Measurements from ENCODE around the gene GZF1. TPM values are rescaled to one million over a fixed set of nuclear protein-coding genes. Genes with fewer than 3 reads are reported as not detected.

Gene GZF1
- total RNA-seq, 2 donors from 2014 or later, result 12.2 to 15.5 TPM

- no peaks in the 10 kb centered on the region for H3K36me3 Mint-ChIP-seq (ENCODE audit: low read depth)
- H3K9ac ChIP-seq (ENCODE audit: extremely low read depth, low read length, poor library complexity, severe bottlenecking), result no peak overlapping the region
- H3K4me1 ChIP-seq (ENCODE audit: control insufficient read depth, insufficient read depth, low read length), result peaks cover 2% of the 10 kb centered on the region
- no peak overlapping the region for H3K27ac Mint-ChIP-seq
- no peak overlapping the region for H3K27ac ChIP-seq (ENCODE audit: low read depth, low read length)
- H3K9me3 ChIP-seq (ENCODE audit: control insufficient read depth, low read length), result peaks cover 10% of the 10 kb centered on the region
- no peak for DNase-seq
- TF ChIP-seq, protein P1, sequence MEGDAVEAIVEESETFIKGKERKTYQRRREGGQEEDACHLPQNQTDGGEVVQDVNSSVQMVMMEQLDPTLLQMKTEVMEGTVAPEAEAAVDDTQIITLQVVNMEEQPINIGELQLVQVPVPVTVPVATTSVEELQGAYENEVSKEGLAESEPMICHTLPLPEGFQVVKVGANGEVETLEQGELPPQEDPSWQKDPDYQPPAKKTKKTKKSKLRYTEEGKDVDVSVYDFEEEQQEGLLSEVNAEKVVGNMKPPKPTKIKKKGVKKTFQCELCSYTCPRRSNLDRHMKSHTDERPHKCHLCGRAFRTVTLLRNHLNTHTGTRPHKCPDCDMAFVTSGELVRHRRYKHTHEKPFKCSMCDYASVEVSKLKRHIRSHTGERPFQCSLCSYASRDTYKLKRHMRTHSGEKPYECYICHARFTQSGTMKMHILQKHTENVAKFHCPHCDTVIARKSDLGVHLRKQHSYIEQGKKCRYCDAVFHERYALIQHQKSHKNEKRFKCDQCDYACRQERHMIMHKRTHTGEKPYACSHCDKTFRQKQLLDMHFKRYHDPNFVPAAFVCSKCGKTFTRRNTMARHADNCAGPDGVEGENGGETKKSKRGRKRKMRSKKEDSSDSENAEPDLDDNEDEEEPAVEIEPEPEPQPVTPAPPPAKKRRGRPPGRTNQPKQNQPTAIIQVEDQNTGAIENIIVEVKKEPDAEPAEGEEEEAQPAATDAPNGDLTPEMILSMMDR (conservative IDR thresholded peaks at IDR 0.05), result no peak
- H3K27me3 Mint-ChIP-seq (ENCODE audit: insufficient read depth), result peaks cover 4% of the 10 kb centered on the region
- H3K9me3 Mint-ChIP-seq, result peaks cover 2% of the 10 kb centered on the region
- no peaks in the 10 kb centered on the region for H3K36me3 ChIP-seq (ENCODE audit: control insufficient read depth, insufficient read depth, low read length)
- H3K27me3 ChIP-seq (ENCODE audit: control insufficient read depth, insufficient read depth, low read length, poor library complexity, severe bottlenecking), result no peaks in the 10 kb centered on the region
- no peak overlapping the region for H3K4me3 Mint-ChIP-seq
- no peak overlapping the region for H3K4me3 ChIP-seq (ENCODE audit: low read length)
- WGBS, 2 experiments (ENCODE audit: insufficient coverage in 1 of 2, insufficient read length in 1 of 2), result 93 to 100% methylated on average over 6 to 8 of the region's 8 CpGs
- peaks cover 24% of the 10 kb centered on the region for H3K4me1 Mint-ChIP-seq
Observed at GRCh38 chr20:23326774-23327173, 35.2 kb upstream of the GZF1 start.

- no peaks in the 10 kb centered on the region for H3K27me3 ChIP-seq (ENCODE audit: control insufficient read depth, insufficient read depth, low read length, poor library complexity, severe bottlenecking)
- no peaks in the 10 kb centered on the region for H3K36me3 ChIP-seq (ENCODE audit: control insufficient read depth, insufficient read depth, low read length)
- H3K27me3 Mint-ChIP-seq (ENCODE audit: insufficient read depth), result peaks cover 4% of the 10 kb centered on the region
- H3K27ac ChIP-seq (ENCODE audit: low read depth, low read length), result no peak overlapping the region
- no peak overlapping the region for H3K9ac ChIP-seq (ENCODE audit: extremely low read depth, low read length, poor library complexity, severe bottlenecking)
- H3K4me3 ChIP-seq (ENCODE audit: low read length), result no peak overlapping the region
- TF ChIP-seq, protein P1 (conservative IDR thresholded peaks at IDR 0.05), result no peak
- H3K27ac Mint-ChIP-seq, result no peak overlapping the region
- no peaks in the 10 kb centered on the region for H3K9me3 Mint-ChIP-seq
- peaks cover 2% of the 10 kb centered on the region for H3K4me1 ChIP-seq (ENCODE audit: control insufficient read depth, insufficient read depth, low read length)
- no peak overlapping the region for H3K4me3 Mint-ChIP-seq
- DNase-seq, result no peak
- H3K36me3 Mint-ChIP-seq (ENCODE audit: low read depth), result no peaks in the 10 kb centered on the region
- peaks cover 10% of the 10 kb centered on the region for H3K9me3 ChIP-seq (ENCODE audit: control insufficient read depth, low read length)
- WGBS, 2 experiments (ENCODE audit: insufficient coverage in 1 of 2, insufficient read length in 1 of 2), result 96 to 97% methylated on average over 13 to 15 of the region's 15 CpGs
- H3K4me1 Mint-ChIP-seq, result peaks cover 24% of the 10 kb centered on the region
Observed at GRCh38 chr20:23327617-23328333, 34.2 kb upstream of the GZF1 start.

GRCh38 chr20:23331450-23332350, 30.3 kb upstream of the GZF1 start:
- no peak overlapping the region for H3K4me3 Mint-ChIP-seq
- H3K4me1 Mint-ChIP-seq, result peaks cover 4% of the 10 kb centered on the region
- Histone ChIP-seq H3K9me3 (ENCODE audit: control insufficient read depth, low read length) (peaks cover 10% of the 10 kb centered on the region), H3K9ac (ENCODE audit: extremely low read depth, low read length, poor library complexity, severe bottlenecking) (no peak overlapping the region), H3K27ac (ENCODE audit: low read depth, low read length) (no peak overlapping the region), H3K36me3 (ENCODE audit: control insufficient read depth, insufficient read depth, low read length) (no peaks in the 10 kb centered on the region), H3K27me3 (ENCODE audit: control insufficient read depth, insufficient read depth, low read length, poor library complexity, severe bottlenecking) (no peaks in the 10 kb centered on the region), H3K4me1 (ENCODE audit: control insufficient read depth, insufficient read depth, low read length) (no peaks in the 10 kb centered on the region), H3K4me3 (ENCODE audit: low read length) (no peak overlapping the region)
- no peaks in the 10 kb centered on the region for H3K9me3 Mint-ChIP-seq
- 83 to 97% methylated on average over 4 to 7 of the region's 8 CpGs for WGBS, 2 experiments (ENCODE audit: insufficient coverage in 1 of 2, insufficient read length in 1 of 2)
- H3K36me3 Mint-ChIP-seq (ENCODE audit: low read depth), result no peaks in the 10 kb centered on the region
- DNase-seq, result no peak
- TF ChIP-seq, protein P1 (conservative IDR thresholded peaks at IDR 0.05), result no peak
- no peak overlapping the region for H3K27ac Mint-ChIP-seq
- peaks cover 2% of the 10 kb centered on the region for H3K27me3 Mint-ChIP-seq (ENCODE audit: insufficient read depth)

Data from endodermal cell (in vitro differentiated cells).